Measurements from ENCODE around the gene EFCAB7.
A peak's percentile ranks its signal among the peaks of the same experiment; 100 is the strongest.

The EFCAB7 gene

DNA sequence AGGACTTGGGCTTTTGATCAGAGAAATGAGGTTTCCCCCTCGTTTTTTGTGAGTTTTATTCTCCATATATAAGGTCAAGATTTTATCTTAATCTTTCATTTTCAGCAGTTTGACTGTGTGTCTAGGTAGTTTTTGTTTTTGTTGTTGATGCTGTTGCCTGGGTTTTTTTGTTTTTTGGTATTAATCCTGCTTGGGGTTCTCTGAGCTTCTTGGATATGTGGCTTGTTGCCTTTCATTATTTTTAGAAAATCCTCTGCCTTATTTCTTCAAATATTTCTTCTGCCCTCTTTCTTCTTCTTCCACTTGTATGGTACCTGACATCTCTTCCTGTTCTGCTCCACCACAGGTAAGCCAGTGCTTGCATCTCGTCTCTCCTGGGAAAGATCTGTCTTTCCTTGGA, 25.0 kb downstream of the EFCAB7 start:
- peak overlapping the region; percentile 60; the same call in 1 of the 2 replicates for H3K27ac ChIP-seq
- no peak for TF ChIP-seq ZFX (IDR thresholded peaks at IDR 0.05)
- TF ChIP-seq, protein P1, sequence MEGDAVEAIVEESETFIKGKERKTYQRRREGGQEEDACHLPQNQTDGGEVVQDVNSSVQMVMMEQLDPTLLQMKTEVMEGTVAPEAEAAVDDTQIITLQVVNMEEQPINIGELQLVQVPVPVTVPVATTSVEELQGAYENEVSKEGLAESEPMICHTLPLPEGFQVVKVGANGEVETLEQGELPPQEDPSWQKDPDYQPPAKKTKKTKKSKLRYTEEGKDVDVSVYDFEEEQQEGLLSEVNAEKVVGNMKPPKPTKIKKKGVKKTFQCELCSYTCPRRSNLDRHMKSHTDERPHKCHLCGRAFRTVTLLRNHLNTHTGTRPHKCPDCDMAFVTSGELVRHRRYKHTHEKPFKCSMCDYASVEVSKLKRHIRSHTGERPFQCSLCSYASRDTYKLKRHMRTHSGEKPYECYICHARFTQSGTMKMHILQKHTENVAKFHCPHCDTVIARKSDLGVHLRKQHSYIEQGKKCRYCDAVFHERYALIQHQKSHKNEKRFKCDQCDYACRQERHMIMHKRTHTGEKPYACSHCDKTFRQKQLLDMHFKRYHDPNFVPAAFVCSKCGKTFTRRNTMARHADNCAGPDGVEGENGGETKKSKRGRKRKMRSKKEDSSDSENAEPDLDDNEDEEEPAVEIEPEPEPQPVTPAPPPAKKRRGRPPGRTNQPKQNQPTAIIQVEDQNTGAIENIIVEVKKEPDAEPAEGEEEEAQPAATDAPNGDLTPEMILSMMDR (conservative IDR thresholded peaks at IDR 0.05) = no peak

DNA sequence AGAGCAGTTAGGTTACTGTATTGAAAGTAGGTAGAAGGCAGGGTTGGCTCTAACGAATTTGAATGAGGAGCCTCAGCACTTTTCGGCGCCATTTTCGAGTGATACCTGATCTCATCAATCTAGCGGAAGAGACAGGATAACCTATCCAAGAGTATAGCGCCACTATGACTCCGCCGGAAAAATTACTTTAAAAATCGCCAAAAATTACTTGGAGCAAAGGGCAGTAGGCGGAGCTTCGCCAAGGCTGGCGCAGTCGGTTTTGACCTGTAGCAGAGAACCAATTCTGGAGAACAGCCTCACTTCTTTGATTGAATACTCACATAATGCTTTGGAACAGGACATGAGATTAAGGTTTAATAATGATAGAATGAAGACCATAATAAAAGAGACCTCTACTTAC, 25.6 kb downstream of the EFCAB7 start:
- no peak for TF ChIP-seq ZFX (IDR thresholded peaks at IDR 0.05)
- TF ChIP-seq, protein P1 (conservative IDR thresholded peaks at IDR 0.05) = no peak

DNA sequence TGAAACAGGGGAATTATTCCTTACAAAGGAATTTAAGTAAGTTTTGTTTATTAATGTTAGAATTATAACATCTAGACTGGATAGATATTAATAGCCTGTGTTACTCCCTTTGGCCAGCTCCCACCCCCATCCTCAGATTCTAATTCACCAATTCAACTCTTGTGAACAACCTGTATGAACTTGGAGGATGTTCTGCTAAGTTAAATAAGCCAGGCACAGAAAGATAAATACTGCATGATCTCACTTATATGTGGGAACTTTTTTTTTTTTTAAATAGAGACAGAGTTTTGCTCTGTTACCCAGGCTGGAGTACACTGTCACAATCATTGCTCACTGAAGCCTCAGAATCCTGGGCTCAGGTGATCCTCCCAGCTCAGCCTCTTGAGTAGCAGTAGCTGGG, 32.2 kb downstream of the EFCAB7 start:
- no peak overlapping the region; the same call in 1 of the 2 replicates for H3K27ac ChIP-seq
- no peak for TF ChIP-seq ZFX (IDR thresholded peaks at IDR 0.05)
- TF ChIP-seq, protein P1 (conservative IDR thresholded peaks at IDR 0.05) = no peak

More for the DNA sequence above, 25.6 kb downstream of the EFCAB7 start:
- no peak overlapping the region for H3K27ac ChIP-seq

DNA sequence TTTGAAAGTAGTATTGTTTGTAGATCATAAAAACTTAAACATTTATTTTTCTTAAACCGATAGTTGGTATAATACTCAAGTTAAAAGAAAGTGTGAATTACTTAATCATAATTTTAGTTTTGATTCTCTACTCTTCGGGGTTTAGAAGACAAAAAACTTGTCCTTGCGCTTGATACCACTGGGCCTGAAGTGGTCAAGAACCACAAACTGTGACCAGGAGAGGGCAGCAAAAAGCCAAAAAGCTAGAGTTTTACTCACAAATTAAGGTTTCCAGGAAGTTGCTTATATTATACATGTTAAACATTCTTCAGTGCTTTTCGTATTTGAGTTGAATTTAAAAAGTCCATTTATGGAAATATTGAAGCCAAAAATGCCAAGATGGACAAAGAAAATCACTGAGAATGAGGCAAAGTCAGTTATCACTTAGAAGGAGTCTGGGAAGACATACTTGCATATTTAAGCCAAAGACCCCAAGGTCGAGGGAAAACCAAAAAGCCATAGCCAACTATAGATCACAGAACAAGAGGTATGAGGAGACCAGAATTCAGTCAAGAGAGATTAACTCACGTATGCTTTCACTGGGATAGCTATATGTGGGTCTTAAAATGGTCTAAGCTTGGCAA, 34.2 kb downstream of the EFCAB7 start:
- TF ChIP-seq, protein P1 (conservative IDR thresholded peaks at IDR 0.05) = peak; percentile 79
- no peak for TF ChIP-seq ZFX (IDR thresholded peaks at IDR 0.05)
- H3K27ac ChIP-seq = no peak overlapping the region

DNA sequence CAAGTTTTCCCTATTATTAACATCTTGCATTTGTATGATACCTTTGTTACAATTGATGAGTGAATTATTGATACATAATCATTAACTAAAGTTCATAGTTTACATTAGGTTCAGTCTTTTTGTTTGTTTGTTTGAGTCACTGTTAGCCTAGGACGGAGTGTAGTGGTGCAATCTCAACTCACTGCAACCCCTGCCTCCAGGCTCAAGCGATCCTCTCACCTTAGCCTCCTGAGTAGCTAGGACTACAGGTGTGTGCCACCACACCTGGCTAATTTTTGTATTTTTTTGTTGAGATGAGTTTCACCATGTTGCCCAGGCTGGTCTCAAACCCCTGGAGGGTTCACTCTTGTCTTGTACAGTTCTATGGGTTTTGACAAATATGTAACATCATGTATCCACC, 36.0 kb downstream of the EFCAB7 start:
- no peak overlapping the region for H3K27ac ChIP-seq
- TF ChIP-seq, protein P1 (conservative IDR thresholded peaks at IDR 0.05) = no peak
- no peak for TF ChIP-seq ZFX (IDR thresholded peaks at IDR 0.05)

DNA sequence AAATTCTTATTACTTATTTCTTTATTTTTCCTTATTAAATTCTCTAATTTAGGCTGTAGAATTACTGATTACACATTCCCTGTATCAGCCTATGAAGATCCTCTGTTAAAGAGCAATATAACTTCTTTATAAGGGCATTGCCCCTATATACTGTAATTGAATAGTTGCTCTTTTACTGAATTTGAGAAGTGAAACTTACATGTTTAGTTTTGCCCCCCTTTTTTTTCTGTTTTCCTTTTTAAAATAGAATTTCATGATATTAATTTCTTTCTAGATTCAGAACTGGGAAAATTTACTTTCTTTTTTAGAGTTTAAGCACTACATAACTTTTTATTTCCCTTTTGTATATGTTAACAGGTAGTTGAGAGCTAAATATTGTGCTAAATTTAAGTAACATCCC, 40.4 kb downstream of the EFCAB7 start:
- H3K27ac ChIP-seq = no peak overlapping the region
- TF ChIP-seq ZFX (IDR thresholded peaks at IDR 0.05) = no peak
- TF ChIP-seq, protein P1 (conservative IDR thresholded peaks at IDR 0.05) = no peak

DNA sequence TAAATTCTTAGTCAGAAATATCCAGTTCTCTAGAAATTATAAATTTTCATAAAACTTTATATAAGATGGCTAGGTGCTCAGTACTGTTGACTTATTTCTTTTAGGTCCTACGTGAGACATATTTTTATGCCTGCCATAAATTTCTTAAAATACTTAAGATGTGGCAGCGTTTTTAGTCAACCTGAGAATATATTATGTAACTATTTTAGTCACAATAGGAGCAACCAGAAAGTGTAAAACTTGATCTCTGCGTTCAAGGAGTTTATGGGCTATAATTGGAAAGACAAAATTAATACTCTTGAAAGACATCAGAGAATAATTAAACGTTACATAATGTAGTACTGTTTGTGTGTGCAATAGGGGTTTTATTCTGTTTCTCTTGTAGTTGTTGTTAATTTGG, 45.7 kb downstream of the EFCAB7 start:
- no peak for TF ChIP-seq ZFX (IDR thresholded peaks at IDR 0.05)
- TF ChIP-seq, protein P1 (conservative IDR thresholded peaks at IDR 0.05) = no peak
- H3K27ac ChIP-seq = no peak overlapping the region

Measured in C4-2B (cell line).